GM23338 (cell line): ENCODE results near the gene CTNNA2.

Experiments used
- CREB1 ChIP-seq: fragments of 250-450 bp; sonication (Bioruptor Pico); IDR thresholded peaks from 2 replicates; pipeline ENCODE4 v1.5.0; 2020; ENCODE audit warnings: low read depth, mild to moderate bottlenecking, moderate library complexity
- CTCF ChIP-seq, 2 experiments: fragments of 200-600 bp in 1 of 2; sonication (generic) in 1 of 2; conservative IDR thresholded peaks; 2 replicates each; pipeline versions ENCODE4 v1.5.1 to v1.6.1; 2016 to 2017; ENCODE audit warnings: antibody characterized with exemption in 2 of 2, low read depth in 2 of 2, mild to moderate bottlenecking in 2 of 2, moderate library complexity in 1 of 2
- ETS1 ChIP-seq: IDR thresholded peaks from 2 replicates; pipeline ENCODE4 v1.6.1; 2016; ENCODE audit warnings: antibody characterized with exemption
- EZH2 ChIP-seq: fragments of 200-600 bp; sonication (generic); IDR thresholded peaks from one replicate; pipeline ENCODE4 v1.8.0; 2017; ENCODE audit warnings: antibody characterized with exemption, mild to moderate bottlenecking, low read depth; ENCODE audit not compliant: unreplicated experiment
- EZH2phosphoT487 ChIP-seq: fragments of 200-600 bp; sonication (generic); IDR thresholded peaks from one replicate; pipeline ENCODE4 v1.8.1; 2018; ENCODE audit warnings: antibody characterized with exemption; ENCODE audit not compliant: unreplicated experiment
- JUNB ChIP-seq: IDR thresholded peaks from one replicate; pipeline ENCODE4 v1.6.1; 2016; ENCODE audit warnings: antibody characterized with exemption; ENCODE audit not compliant: unreplicated experiment
- POLR2AphosphoS5 ChIP-seq: IDR thresholded peaks from 2 replicates; pipeline ENCODE4 v1.6.1; 2016; ENCODE audit warnings: antibody characterized with exemption, low read depth
- REST ChIP-seq: IDR thresholded peaks from one replicate; pipeline ENCODE4 v1.6.1; 2018; ENCODE audit warnings: antibody characterized with exemption; ENCODE audit not compliant: unreplicated experiment
- STAT1 ChIP-seq: IDR thresholded peaks from one replicate; pipeline ENCODE4 v1.6.1; 2016; ENCODE audit warnings: antibody characterized with exemption; ENCODE audit not compliant: unreplicated experiment

- TF ChIP-seq CTCF (conservative IDR thresholded peaks at IDR 0.05; ENCODE audit: low read depth in 2 of 2) (no peak), REST (no peak), EZH2 (no peak), EZH2phosphoT487 (no peak), STAT1 (no peak), POLR2AphosphoS5 (no peak), JUNB (no peak), CREB1 (CRISPR knock-in tag) (no peak), ETS1 (no peak)
Observed at GRCh38 chr2:79750321-79750720, 237.5 kb downstream of the CTNNA2 start.
